Naive thymus-derived CD4-positive, alpha-beta T cell (primary cell): ENCODE measurements around the gene DENND1A. TPM values are rescaled to one million over a fixed set of nuclear protein-coding genes. Genes with fewer than 3 reads are reported as not detected.

Experiments
- ATAC-seq: fragments of 150-1000 bp; cut with Tn5 transposase; 2 replicates; pipeline ENCODE4 v1.10.0; 2021; ENCODE audit warnings: mild to moderate bottlenecking, moderate library complexity
- CTCF ChIA-PET: fragments of 350-600 bp; sonication (Branson Sonifier 250); formaldehyde crosslinking; loops from one replicate; lab custom pipeline; 2021; ENCODE audit warnings: antibody characterized with exemption; lab: Charles Lee
- POLR2A ChIA-PET: fragments of 350-600 bp; sonication (Branson Sonifier 250); formaldehyde crosslinking; loops from one replicate; lab custom pipeline; 2021; ENCODE audit warnings: antibody characterized with exemption, inconsistent platforms; lab: Charles Lee
- DNase-seq, 9 donors: peaks; one replicate each; pipeline versions ENCODE4 v3.0.0 to v3.0.0-alpha.2; 2020 to 2022; ENCODE audit warnings: mixed read lengths in 1 of 9
- H3K27ac ChIP-seq: one replicate; pipeline ENCODE4 v1.7.0; 2013; ENCODE audit warnings: mild to moderate bottlenecking, low read depth, low read length, moderate library complexity
- H3K27me3 ChIP-seq, 2 donors: one replicate each; pipeline ENCODE4 v1.7.0; 2013; ENCODE audit warnings: low read length in 2 of 2, mild to moderate bottlenecking in 2 of 2, moderate library complexity in 2 of 2; ENCODE audit not compliant: control insufficient read depth in 2 of 2, insufficient read depth in 2 of 2
- H3K36me3 ChIP-seq, 3 experiments: 1 replicate in 2 of 3; 2 replicates in 1 of 3; pipeline ENCODE4 v1.7.0; 2013; ENCODE audit warnings: low read length in 3 of 3, mild to moderate bottlenecking in 3 of 3, moderate library complexity in 1 of 3; ENCODE audit not compliant: insufficient read depth in 3 of 3, control insufficient read depth in 2 of 3
- H3K4me1 ChIP-seq, 2 donors: one replicate each; pipeline ENCODE4 v1.7.0; 2013; ENCODE audit warnings: low read length in 2 of 2, mild to moderate bottlenecking in 2 of 2, moderate library complexity in 1 of 2; ENCODE audit not compliant: control insufficient read depth in 2 of 2, insufficient read depth in 2 of 2
- H3K4me3 ChIP-seq: 2 replicates; pipeline ENCODE4 v1.7.0; 2013; ENCODE audit warnings: mild to moderate bottlenecking, low read length
- H3K9me3 ChIP-seq, 3 experiments: 1 replicate in 2 of 3; 2 replicates in 1 of 3; pipeline ENCODE4 v1.7.0; 2013; ENCODE audit warnings: low read length in 3 of 3; ENCODE audit not compliant: control insufficient read depth in 2 of 3
- H3K27ac Mint-ChIP-seq, 9 donors: one replicate each; pipeline ENCODE4 v1.8.0; 2020 to 2022; ENCODE audit warnings: mixed read lengths in 9 of 9, mild to moderate bottlenecking in 8 of 9, moderate library complexity in 5 of 9, inconsistent platforms in 2 of 9
- H3K27me3 Mint-ChIP-seq, 5 donors: one replicate each; pipeline ENCODE4 v1.8.0; 2021 to 2022; ENCODE audit warnings: mixed read lengths in 5 of 5, mild to moderate bottlenecking in 1 of 5
- H3K36me3 Mint-ChIP-seq, 5 donors: one replicate each; pipeline ENCODE4 v1.8.0; 2020 to 2022; ENCODE audit warnings: mixed read lengths in 5 of 5, mild to moderate bottlenecking in 3 of 5, inconsistent platforms in 1 of 5
- H3K4me1 Mint-ChIP-seq, 7 donors: one replicate each; pipeline ENCODE4 v1.8.0; 2020 to 2022; ENCODE audit warnings: mixed read lengths in 7 of 7, mild to moderate bottlenecking in 3 of 7, inconsistent platforms in 1 of 7
- H3K4me3 Mint-ChIP-seq, 10 donors: one replicate each; pipeline ENCODE4 v1.8.0; 2020 to 2022; ENCODE audit warnings: mild to moderate bottlenecking in 10 of 10, mixed read lengths in 10 of 10, moderate library complexity in 6 of 10, inconsistent platforms in 2 of 10
- H3K9me3 Mint-ChIP-seq, 11 donors: one replicate each; pipeline ENCODE4 v1.8.0; 2020 to 2022; ENCODE audit warnings: mixed read lengths in 11 of 11, mild to moderate bottlenecking in 4 of 11, inconsistent platforms in 1 of 11, moderate library complexity in 1 of 11
- intact Hi-C, 2 donors: fragments of 100-400 bp; cut with micrococcal nuclease; formaldehyde crosslinking; loops; one replicate each; pipeline ENCODE4 v1.15.1; 2023
- polyA plus RNA-seq, 2 donors: library from polyadenylated mRNA; unstranded; fragments of 300-500 nt; fragmentation: Illumina TruSeq; gene quantifications; one replicate each; pipeline ENCODE4 v1.2.3, GENCODE V29; 2021
- total RNA-seq, 6 experiments: library from RNA in 5 of 6; stranded (reverse) in 5 of 6; gene quantifications; 1 replicate in 5 of 6; 2 replicates in 1 of 6; pipeline ENCODE4 v1.2.3 and lab custom pipeline; 2021 to 2026

The DENND1A gene
- total and polyA plus RNA-seq, 7 experiments from 2014 or later = 4.6 to 41.1 (median 16.5) TPM

GRCh38 chr9:123373447-123373923 lies 556.4 kb downstream of the DENND1A start:
- H3K27ac ChIP-seq = no peak overlapping the region
- intact Hi-C loops = no loop called here
- Mint-ChIP-seq H3K4me3 (no peak overlapping the region), H3K9me3 (peaks cover 0 to 4% (median 0%) of the 10 kb centered on the region in 11 donors), H3K4me1 (peaks cover 0 to 15% (median 9%) of the 10 kb centered on the region in 7 donors), H3K27me3 (peaks cover 37 to 48% (median 39%) of the 10 kb centered on the region in 5 donors), H3K27ac (no peak overlapping the region), H3K36me3 (peaks cover 0 to 2% (median 0%) of the 10 kb centered on the region in 5 donors)
- no peaks in the 10 kb centered on the region for H3K9me3 ChIP-seq
- no peaks in the 10 kb centered on the region for H3K36me3 ChIP-seq
- DNase-seq = no peak
- no peak overlapping the region for H3K4me3 ChIP-seq
- H3K27me3 ChIP-seq = no peaks in the 10 kb centered on the region
- no peak for ATAC-seq
- POLR2A ChIA-PET = no interaction called here
- CTCF ChIA-PET = no interaction called here
- H3K4me1 ChIP-seq = no peaks in the 10 kb centered on the region

GRCh38 chr9:123372766-123373446 lies 557.0 kb downstream of the DENND1A start:
- Mint-ChIP-seq H3K27me3 (peaks cover 37 to 48% (median 39%) of the 10 kb centered on the region in 5 donors), H3K9me3 (peaks cover 0 to 4% (median 0%) of the 10 kb centered on the region in 11 donors), H3K4me3 (peak overlapping the region in 1 of 10 donors; percentile 19), H3K4me1 (peaks cover 0 to 15% (median 9%) of the 10 kb centered on the region in 7 donors), H3K36me3 (peaks cover 0 to 2% (median 0%) of the 10 kb centered on the region in 5 donors), H3K27ac (no peak overlapping the region)
- ChIA-PET POLR2A (no interaction called here), CTCF (no interaction called here)
- DNase-seq (no peak), ATAC-seq (no peak)
- no peak overlapping the region for H3K27ac ChIP-seq
- intact Hi-C loops = no loop called here
- no peaks in the 10 kb centered on the region for H3K36me3 ChIP-seq
- H3K4me3 ChIP-seq = no peak overlapping the region
- H3K27me3 ChIP-seq = no peaks in the 10 kb centered on the region
- no peaks in the 10 kb centered on the region for H3K4me1 ChIP-seq
- no peaks in the 10 kb centered on the region for H3K9me3 ChIP-seq

GRCh38 chr9:123371805-123372590 lies 557.9 kb downstream of the DENND1A start:
- POLR2A ChIA-PET = no interaction called here
- Mint-ChIP-seq H3K4me1 (peaks cover 0 to 15% (median 9%) of the 10 kb centered on the region in 7 donors), H3K27ac (no peak overlapping the region), H3K36me3 (peaks cover 0 to 2% (median 0%) of the 10 kb centered on the region in 5 donors), H3K4me3 (peak overlapping the region in 1 of 10 donors; percentile 9), H3K9me3 (peaks cover 0 to 4% (median 0%) of the 10 kb centered on the region in 11 donors), H3K27me3 (peaks cover 36 to 48% (median 39%) of the 10 kb centered on the region in 5 donors)
- H3K27me3 ChIP-seq = no peaks in the 10 kb centered on the region
- no peaks in the 10 kb centered on the region for H3K36me3 ChIP-seq
- intact Hi-C loops = no loop called here
- CTCF ChIA-PET = no interaction called here
- no peak overlapping the region for H3K4me3 ChIP-seq
- no peak overlapping the region for H3K27ac ChIP-seq
- no peak for ATAC-seq
- no peaks in the 10 kb centered on the region for H3K4me1 ChIP-seq
- H3K9me3 ChIP-seq = no peaks in the 10 kb centered on the region
- no peak for DNase-seq

GRCh38 chr9:123371228-123371584 lies 558.7 kb downstream of the DENND1A start:
- Mint-ChIP-seq H3K27me3 (peaks cover 36 to 48% (median 39%) of the 10 kb centered on the region in 5 donors), H3K4me1 (peaks cover 0 to 11% (median 6%) of the 10 kb centered on the region in 7 donors), H3K36me3 (peaks cover 0 to 2% (median 0%) of the 10 kb centered on the region in 5 donors), H3K4me3 (no peak overlapping the region), H3K9me3 (peaks cover 0 to 4% (median 0%) of the 10 kb centered on the region in 11 donors), H3K27ac (no peak overlapping the region)
- intact Hi-C loops = no loop called here
- ATAC-seq (no peak), DNase-seq (no peak)
- POLR2A ChIA-PET = no interaction called here
- CTCF ChIA-PET = no interaction called here
- Histone ChIP-seq H3K27me3 (no peaks in the 10 kb centered on the region), H3K9me3 (no peaks in the 10 kb centered on the region), H3K27ac (no peak overlapping the region), H3K36me3 (no peaks in the 10 kb centered on the region), H3K4me1 (no peaks in the 10 kb centered on the region), H3K4me3 (no peak overlapping the region)

- no peaks in the 10 kb centered on the region for H3K9me3 ChIP-seq
- Mint-ChIP-seq H3K9me3 (peaks cover 0 to 4% (median 0%) of the 10 kb centered on the region in 11 donors), H3K4me1 (peaks cover 0 to 11% (median 6%) of the 10 kb centered on the region in 7 donors), H3K27me3 (peaks cover 36 to 48% (median 39%) of the 10 kb centered on the region in 5 donors), H3K4me3 (no peak overlapping the region), H3K27ac (no peak overlapping the region), H3K36me3 (peaks cover 0 to 2% (median 0%) of the 10 kb centered on the region in 5 donors)
- DNase-seq (no peak), ATAC-seq (no peak)
- H3K27me3 ChIP-seq = no peaks in the 10 kb centered on the region
- no peak overlapping the region for H3K4me3 ChIP-seq
- no peak overlapping the region for H3K27ac ChIP-seq
- ChIA-PET CTCF (no interaction called here), POLR2A (no interaction called here)
- no peaks in the 10 kb centered on the region for H3K4me1 ChIP-seq
- H3K36me3 ChIP-seq = no peaks in the 10 kb centered on the region
- intact Hi-C loops = no loop called here
Observed at GRCh38 chr9:123370526-123371227, 559.2 kb downstream of the DENND1A start.

- H3K27me3 Mint-ChIP-seq = peaks cover 34 to 46% (median 39%) of the 10 kb centered on the region in 5 donors
- H3K36me3 Mint-ChIP-seq = peaks cover 0 to 2% (median 0%) of the 10 kb centered on the region in 5 donors
- no peak overlapping the region for H3K27ac ChIP-seq
- no peaks in the 10 kb centered on the region for H3K27me3 ChIP-seq
- DNase-seq (no peak), ATAC-seq (no peak)
- no peak overlapping the region for H3K4me3 ChIP-seq
- no peak overlapping the region for H3K4me3 Mint-ChIP-seq
- H3K9me3 ChIP-seq = no peaks in the 10 kb centered on the region
- no peaks in the 10 kb centered on the region for H3K36me3 ChIP-seq
- no peaks in the 10 kb centered on the region for H3K4me1 ChIP-seq
- ChIA-PET POLR2A (no interaction called here), CTCF (no interaction called here)
- intact Hi-C loops = no loop called here
- no peak overlapping the region for H3K27ac Mint-ChIP-seq
- H3K4me1 Mint-ChIP-seq = peaks cover 0 to 10% (median 5%) of the 10 kb centered on the region in 7 donors
- H3K9me3 Mint-ChIP-seq = peaks cover 0 to 4% (median 0%) of the 10 kb centered on the region in 11 donors
Observed at GRCh38 chr9:123370108-123370507, 559.8 kb downstream of the DENND1A start.
